GM12891 (cell line): ENCODE results near the gene CGB3.

Source experiments
- SPI1 ChIP-seq: IDR thresholded peaks from 2 replicates; pipeline ENCODE4 v1.6.1; 2011; ENCODE audit warnings: low read depth, low read length, control low read depth
- TAF1 ChIP-seq: IDR thresholded peaks from 2 replicates; pipeline ENCODE4 v1.6.1; 2011; ENCODE audit warnings: low read depth, low read length, control low read depth

GRCh38 chr19:49057636-49058234 lies 33.6 kb upstream of the CGB3 start, which contains the start of gene CGB7:
- TF ChIP-seq TAF1 (no peak), SPI1 (no peak)
